Trophoblast cell (in vitro differentiated cells and primary cell): ENCODE results near the gene CDRT15L2.
"Not testable (repeated sequence)": the region's sequence is repeated elsewhere in the genome, so short reads cannot be mapped to it uniquely, and the experiment has no call there.

Experiments used
- DNase-seq, 2 donors: peaks; one replicate each; pipeline ENCODE4 v3.0.0-alpha.2; 2016
- H2AFZ ChIP-seq: 2 replicates; pipeline ENCODE4 v1.6.1; 2013; ENCODE audit warnings: low read length, moderate library complexity, mild to moderate bottlenecking; ENCODE audit not compliant: insufficient read depth, poor library complexity
- H2AK5ac ChIP-seq: 2 replicates; pipeline ENCODE4 v1.6.1; 2013; ENCODE audit warnings: mild to moderate bottlenecking, low read length
- H2BK120ac ChIP-seq: 2 replicates; pipeline ENCODE4 v1.6.1; 2013; ENCODE audit warnings: low read length, mild to moderate bottlenecking, moderate library complexity; ENCODE audit not compliant: insufficient read depth, poor library complexity
- H2BK12ac ChIP-seq: 2 replicates; pipeline ENCODE4 v1.6.1; 2013; ENCODE audit warnings: mild to moderate bottlenecking, low read length, moderate library complexity
- H2BK5ac ChIP-seq: 2 replicates; pipeline ENCODE4 v1.6.1; 2013; ENCODE audit warnings: low read length, low read depth, moderate library complexity, mild to moderate bottlenecking; ENCODE audit not compliant: poor library complexity
- H3K14ac ChIP-seq: 2 replicates; pipeline ENCODE4 v1.6.1; 2013; ENCODE audit warnings: mild to moderate bottlenecking, low read length
- H3K18ac ChIP-seq: 2 replicates; pipeline ENCODE4 v1.6.1; 2013; ENCODE audit warnings: mild to moderate bottlenecking, low read length
- H3K23ac ChIP-seq: 2 replicates; pipeline ENCODE4 v1.6.1; 2013; ENCODE audit warnings: low read length
- H3K27ac ChIP-seq: 2 replicates; pipeline ENCODE4 v1.5.1; 2013; ENCODE audit warnings: low read depth, mild to moderate bottlenecking, inconsistent platforms, low read length, moderate library complexity
- H3K27me3 ChIP-seq: 2 replicates; pipeline ENCODE4 v1.6.1; 2013; ENCODE audit warnings: inconsistent platforms, mild to moderate bottlenecking, low read length, moderate library complexity; ENCODE audit not compliant: insufficient read depth
- H3K36me3 ChIP-seq, 2 experiments: 1 replicate in 1 of 2; 2 replicates in 1 of 2; pipeline ENCODE4 v1.6.1; 2013; ENCODE audit warnings: low read length in 2 of 2, mild to moderate bottlenecking in 2 of 2, moderate library complexity in 1 of 2; ENCODE audit not compliant: insufficient read depth in 2 of 2, control insufficient read depth in 1 of 2
- H3K4ac ChIP-seq: 2 replicates; pipeline ENCODE4 v1.6.1; 2013; ENCODE audit warnings: low read depth, mild to moderate bottlenecking, low read length, moderate library complexity
- H3K4me1 ChIP-seq, 2 experiments: 1 replicate in 1 of 2; 2 replicates in 1 of 2; pipeline ENCODE4 v1.6.1; 2013; ENCODE audit warnings: low read length in 2 of 2, mild to moderate bottlenecking in 2 of 2, moderate library complexity in 1 of 2; ENCODE audit not compliant: insufficient read depth in 2 of 2, control insufficient read depth in 1 of 2
- H3K4me2 ChIP-seq: 2 replicates; pipeline ENCODE4 v1.6.1; 2013; ENCODE audit warnings: inconsistent platforms, mild to moderate bottlenecking, low read length, moderate library complexity
- H3K4me3 ChIP-seq: 2 replicates; pipeline ENCODE4 v1.5.1; 2013; ENCODE audit warnings: mild to moderate bottlenecking, low read depth, low read length, inconsistent platforms
- H3K79me1 ChIP-seq: one replicate; pipeline ENCODE4 v1.6.1; 2013; ENCODE audit warnings: low read length
- H3K79me2 ChIP-seq: 2 replicates; pipeline ENCODE4 v1.6.1; 2013; ENCODE audit warnings: low read length, mild to moderate bottlenecking; ENCODE audit not compliant: control insufficient read depth, insufficient read depth, poor library complexity
- H3K9ac ChIP-seq: 2 replicates; pipeline ENCODE4 v1.6.1; 2013; ENCODE audit warnings: mild to moderate bottlenecking, low read length
- H3K9me3 ChIP-seq: 2 replicates; pipeline ENCODE4 v1.6.1; 2013; ENCODE audit warnings: low read depth, mild to moderate bottlenecking, control low read depth, inconsistent platforms, low read length; ENCODE audit not compliant: insufficient read depth
- H4K12ac ChIP-seq: 2 replicates; pipeline ENCODE4 v1.6.1; 2013; ENCODE audit warnings: low read depth, mild to moderate bottlenecking, low read length, moderate library complexity
- H4K8ac ChIP-seq: 2 replicates; pipeline ENCODE4 v1.6.1; 2013; ENCODE audit warnings: low read depth, mild to moderate bottlenecking, low read length, moderate library complexity
- H4K91ac ChIP-seq: one replicate; pipeline ENCODE4 v1.6.1; 2013; ENCODE audit warnings: low read depth, mild to moderate bottlenecking, low read length, moderate library complexity
- WGBS: extraction: QIAGEN DNeasy Blood & Tissue Kit; methylation state at CpG from one replicate; pipeline ENCODE4 v1.1.7; 2013; ENCODE audit warnings: missing lambda C conversion rate; ENCODE audit not compliant: insufficient read length, insufficient coverage; ENCODE audit errors: extremely low coverage; 5-methylcytosine and 5-hydroxymethylcytosine counted together

The CDRT15L2 gene

DNA sequence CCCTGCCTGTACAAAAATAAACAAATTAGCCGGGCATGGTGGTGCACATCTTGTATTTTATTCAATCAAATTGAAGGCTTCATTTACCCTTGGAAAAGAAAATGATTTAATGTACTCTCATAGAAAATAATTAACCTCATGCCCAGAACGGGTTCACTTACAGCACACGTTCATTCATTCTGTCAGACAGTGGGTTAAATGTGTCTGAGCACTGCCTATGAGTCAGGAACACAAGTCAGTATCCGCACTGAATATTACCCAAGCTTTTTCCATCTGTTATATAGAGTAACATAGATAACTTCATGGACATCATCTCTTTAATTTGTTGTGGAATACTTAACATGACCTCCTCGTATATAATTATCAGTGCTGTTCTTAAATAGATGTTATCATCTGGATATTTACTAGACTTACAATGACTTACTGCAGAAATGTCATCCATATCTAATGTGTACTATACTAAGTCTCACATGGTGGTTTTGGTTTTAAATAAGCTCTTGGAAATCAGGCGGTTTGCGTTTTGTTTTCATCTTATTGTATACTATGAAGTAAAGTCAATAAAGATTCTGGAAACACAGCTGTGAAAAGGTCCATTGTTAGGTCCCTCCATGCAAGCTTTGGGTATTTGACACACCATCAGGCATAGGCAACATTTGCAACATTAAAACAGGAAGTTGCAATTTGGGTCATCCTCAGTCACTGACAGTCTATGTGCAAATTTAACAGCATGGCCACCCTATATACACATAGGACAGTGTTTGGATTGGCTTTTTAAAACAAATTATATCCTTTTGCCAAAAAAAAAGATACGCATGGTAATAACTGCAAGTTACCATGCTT is 44.6 kb upstream of the CDRT15L2 start:
- not testable (repeated sequence) for H3K9me3 ChIP-seq, H3K4me3 ChIP-seq, H3K27me3 ChIP-seq, H3K36me3 ChIP-seq, H3K79me1 ChIP-seq, H2AFZ ChIP-seq, H3K23ac ChIP-seq, H4K8ac ChIP-seq, H3K4me2 ChIP-seq, H2AK5ac ChIP-seq, H2BK120ac ChIP-seq, DNase-seq, H2BK12ac ChIP-seq, H3K14ac ChIP-seq, H3K4me1 ChIP-seq, H3K27ac ChIP-seq, H3K18ac ChIP-seq, H4K91ac ChIP-seq, H3K79me2 ChIP-seq, H4K12ac ChIP-seq, H3K9ac ChIP-seq, H3K4ac ChIP-seq, H2BK5ac ChIP-seq
- no CpG with 5 or more reads among the region's 8 CpGs for WGBS

DNA sequence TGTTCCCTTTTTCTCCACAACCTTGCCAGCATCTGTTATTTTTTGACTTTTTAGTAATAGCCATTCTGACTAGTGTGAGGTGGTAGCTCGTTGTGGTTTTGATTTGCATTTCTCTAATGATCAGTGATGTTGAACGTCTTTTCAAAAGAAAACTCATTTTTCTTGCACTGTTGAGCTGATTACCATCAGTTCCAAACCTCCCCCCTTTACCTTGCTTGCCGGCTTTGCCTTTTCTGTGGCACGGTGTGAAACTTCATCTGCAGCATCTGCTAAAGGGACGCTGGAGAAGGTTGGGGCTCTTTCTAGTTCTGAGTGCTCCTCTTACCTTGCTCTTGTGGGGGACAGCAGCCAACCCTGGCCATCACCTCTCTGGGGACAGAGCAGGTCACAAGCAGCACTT is 39.1 kb upstream of the CDRT15L2 start:
- not testable (repeated sequence) for H3K14ac ChIP-seq, H2AK5ac ChIP-seq, DNase-seq, H3K23ac ChIP-seq, H3K18ac ChIP-seq, H3K9me3 ChIP-seq, H3K4me1 ChIP-seq, H2AFZ ChIP-seq, H3K79me1 ChIP-seq, H2BK120ac ChIP-seq, H3K27me3 ChIP-seq, H3K4me3 ChIP-seq, H4K12ac ChIP-seq, H4K91ac ChIP-seq, H3K4ac ChIP-seq, H3K9ac ChIP-seq, H3K79me2 ChIP-seq, H3K4me2 ChIP-seq, H3K27ac ChIP-seq, H3K36me3 ChIP-seq, H2BK12ac ChIP-seq, H2BK5ac ChIP-seq, H4K8ac ChIP-seq
- no CpG with 5 or more reads among the region's 5 CpGs for WGBS

DNA sequence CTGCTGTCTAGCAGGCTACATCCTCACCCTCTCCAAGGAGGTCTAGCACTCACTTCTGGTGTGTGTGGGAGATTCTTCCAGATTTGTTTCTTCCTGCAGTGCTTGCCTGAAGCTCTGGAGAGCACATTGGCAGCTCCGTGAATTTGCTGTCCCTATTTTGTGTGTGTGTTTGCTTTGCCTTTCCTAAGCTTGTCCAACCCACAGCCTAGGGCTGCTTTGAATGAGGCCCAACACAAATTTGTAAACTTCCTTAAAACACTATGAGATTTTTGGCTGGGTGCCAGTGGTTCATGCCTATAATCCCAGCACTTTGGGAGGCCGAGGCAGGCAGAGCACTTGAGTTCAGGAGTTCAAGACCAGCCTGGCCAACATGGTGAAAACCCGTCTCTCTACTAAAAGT is 38.7 kb upstream of the CDRT15L2 start:
- no CpG with 5 or more reads among the region's 3 CpGs for WGBS
- H3K9me3 ChIP-seq, H2AFZ ChIP-seq, H3K27ac ChIP-seq, H3K4me1 ChIP-seq, H3K27me3 ChIP-seq, H3K36me3 ChIP-seq, H2BK12ac ChIP-seq, H3K9ac ChIP-seq, H2BK5ac ChIP-seq, H4K8ac ChIP-seq, H3K14ac ChIP-seq, DNase-seq, H4K91ac ChIP-seq, H2BK120ac ChIP-seq, H4K12ac ChIP-seq, H3K23ac ChIP-seq, H3K79me2 ChIP-seq, H3K4me3 ChIP-seq, H3K18ac ChIP-seq, H3K79me1 ChIP-seq, H3K4me2 ChIP-seq, H3K4ac ChIP-seq, H2AK5ac ChIP-seq: not testable (repeated sequence)

DNA sequence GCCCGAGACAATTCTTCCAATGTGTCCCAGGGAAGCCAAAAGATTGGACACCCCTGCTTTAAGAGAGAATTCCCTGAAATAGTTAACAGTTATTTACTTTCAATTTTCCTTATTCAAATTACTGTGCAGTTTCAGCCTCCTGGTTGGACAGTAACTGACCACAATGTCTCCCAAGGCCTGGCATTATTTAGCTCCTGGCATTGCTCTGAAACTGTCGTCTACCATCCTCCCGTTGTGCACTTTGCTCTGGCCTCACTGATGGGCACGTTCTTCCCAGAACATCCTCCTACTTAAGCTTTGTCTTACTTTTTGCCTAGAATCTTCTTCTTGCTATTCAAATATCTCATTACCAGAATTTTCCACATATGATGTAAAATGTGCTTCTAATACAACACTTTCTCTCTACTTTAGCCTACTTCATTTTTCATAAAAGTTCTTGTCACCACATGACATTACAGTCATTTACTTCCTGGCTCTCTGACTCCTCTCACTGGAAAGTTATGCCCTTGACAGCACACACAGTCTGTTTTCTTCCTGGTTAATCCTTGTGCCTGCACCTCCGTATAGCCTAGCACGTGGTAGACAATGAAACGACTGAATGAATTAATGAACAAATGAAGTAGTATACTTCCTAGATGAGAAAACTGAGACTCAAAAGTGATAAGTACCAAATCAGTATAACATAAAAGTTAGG is 37.5 kb upstream of the CDRT15L2 start:
- not testable (repeated sequence) for H2AFZ ChIP-seq, H3K79me1 ChIP-seq, H4K12ac ChIP-seq, H3K27ac ChIP-seq, H2BK5ac ChIP-seq, H2BK120ac ChIP-seq, H4K91ac ChIP-seq, H3K79me2 ChIP-seq, H4K8ac ChIP-seq, H3K4me3 ChIP-seq, H3K14ac ChIP-seq, H3K18ac ChIP-seq, DNase-seq, H3K9me3 ChIP-seq, H3K23ac ChIP-seq, H2BK12ac ChIP-seq, H3K27me3 ChIP-seq, H2AK5ac ChIP-seq, H3K4me1 ChIP-seq, H3K9ac ChIP-seq, H3K4me2 ChIP-seq, H3K36me3 ChIP-seq, H3K4ac ChIP-seq
- no CpG with 5 or more reads among the region's 7 CpGs for WGBS
